Vagina (tissue), 2 donors: ENCODE results near the gene NDST1. TPM values are rescaled to one million over a fixed set of nuclear protein-coding genes. Genes with fewer than 3 reads are reported as not detected.

ENCODE experiments used
- DNase-seq, 2 donors: peaks; one replicate each; pipeline ENCODE4 v3.0.0-alpha.2; 2017; ENCODE audit errors: extremely low spot score in 2 of 2
- H3K27ac ChIP-seq: fragments of 200-600 bp; sonication (generic); one replicate; pipeline ENCODE4 v1.5.1; 2019
- H3K27me3 ChIP-seq: fragments of 200-600 bp; sonication (generic); one replicate; pipeline ENCODE4 v1.5.1; 2019
- H3K36me3 ChIP-seq, 2 donors: fragments of 200-600 bp; sonication (generic); one replicate each; pipeline ENCODE4 v1.5.1; 2017 to 2019
- H3K4me1 ChIP-seq: fragments of 200-600 bp; sonication (generic); one replicate; pipeline ENCODE4 v1.5.1; 2019
- H3K4me3 ChIP-seq, 2 donors: fragments of 200-600 bp; sonication (generic); 1 replicate in 1 of 2; 2 replicates in 1 of 2; pipeline ENCODE4 v1.5.1; 2016 to 2019
- H3K9me3 ChIP-seq: fragments of 200-600 bp; sonication (generic); one replicate; pipeline ENCODE4 v1.5.1; 2019
- POLR2A ChIP-seq, 2 donors: fragments of 450-650 bp; IDR thresholded peaks; one replicate each; pipeline ENCODE4 v1.6.1; 2017; ENCODE audit warnings: antibody characterized with exemption in 2 of 2, mild to moderate bottlenecking in 2 of 2, moderate library complexity in 2 of 2
- POLR2AphosphoS5 ChIP-seq, 2 donors: sonication (generic); formaldehyde crosslinking; IDR thresholded peaks; one replicate each; pipeline ENCODE4 v1.9.0; 2017; ENCODE audit warnings: antibody characterized with exemption in 2 of 2, mild to moderate bottlenecking in 2 of 2, low read depth in 1 of 2; ENCODE audit not compliant: insufficient read depth in 1 of 2
- intact Hi-C: fragments of 100-400 bp; cut with DNase I; formaldehyde crosslinking; loops from one replicate; pipeline ENCODE4 v1.15.1; 2023
- total RNA-seq: library from RNA; depleted of rRNA; stranded (reverse); fragments of >200 nt; gene quantifications from one replicate; pipeline ENCODE4 v1.2.3, GENCODE V29; 2016
- TF ChIP-seq, protein P1 (sequence below), 3 experiments: fragments of 450-650 bp in 2 of 3; fragments of 200-600 bp in 1 of 3; sonication (generic) in 1 of 3; IDR thresholded peaks; one replicate each; pipeline ENCODE4 v1.5.1; 2017 to 2019; ENCODE audit warnings: antibody characterized with exemption in 3 of 3, mild to moderate bottlenecking in 2 of 3, moderate library complexity in 2 of 3

NDST1 gene
- total RNA-seq, 1 donor from 2014 or later, result 73.9 TPM

DNA sequence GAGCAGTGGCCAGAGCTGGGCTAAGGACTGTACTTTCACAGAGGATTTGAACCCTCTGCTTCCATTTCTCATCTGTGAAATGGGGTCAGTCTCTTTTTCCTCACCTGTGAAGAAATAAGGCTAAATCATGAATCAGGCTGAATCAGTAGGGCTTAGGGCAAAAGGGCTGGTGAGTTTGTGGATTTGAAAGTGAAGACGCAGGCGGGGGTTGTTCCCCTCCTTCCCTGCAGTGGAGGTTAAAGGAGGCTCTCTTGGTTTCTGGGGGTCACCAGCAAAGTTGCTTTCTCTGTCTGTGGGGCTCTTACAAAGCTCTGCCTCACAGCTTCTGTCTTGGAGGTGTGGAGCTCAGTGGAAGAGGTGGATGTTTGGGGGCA is 17.6 kb upstream of the NDST1 start:
- TF ChIP-seq POLR2AphosphoS5 (IDR thresholded peaks at IDR 0.05; ENCODE audit: insufficient read depth in 1 of 2, low read depth in 1 of 2) (no peak), POLR2A (IDR thresholded peaks at IDR 0.05) (no peak)
- TF ChIP-seq, protein P1, sequence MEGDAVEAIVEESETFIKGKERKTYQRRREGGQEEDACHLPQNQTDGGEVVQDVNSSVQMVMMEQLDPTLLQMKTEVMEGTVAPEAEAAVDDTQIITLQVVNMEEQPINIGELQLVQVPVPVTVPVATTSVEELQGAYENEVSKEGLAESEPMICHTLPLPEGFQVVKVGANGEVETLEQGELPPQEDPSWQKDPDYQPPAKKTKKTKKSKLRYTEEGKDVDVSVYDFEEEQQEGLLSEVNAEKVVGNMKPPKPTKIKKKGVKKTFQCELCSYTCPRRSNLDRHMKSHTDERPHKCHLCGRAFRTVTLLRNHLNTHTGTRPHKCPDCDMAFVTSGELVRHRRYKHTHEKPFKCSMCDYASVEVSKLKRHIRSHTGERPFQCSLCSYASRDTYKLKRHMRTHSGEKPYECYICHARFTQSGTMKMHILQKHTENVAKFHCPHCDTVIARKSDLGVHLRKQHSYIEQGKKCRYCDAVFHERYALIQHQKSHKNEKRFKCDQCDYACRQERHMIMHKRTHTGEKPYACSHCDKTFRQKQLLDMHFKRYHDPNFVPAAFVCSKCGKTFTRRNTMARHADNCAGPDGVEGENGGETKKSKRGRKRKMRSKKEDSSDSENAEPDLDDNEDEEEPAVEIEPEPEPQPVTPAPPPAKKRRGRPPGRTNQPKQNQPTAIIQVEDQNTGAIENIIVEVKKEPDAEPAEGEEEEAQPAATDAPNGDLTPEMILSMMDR (IDR thresholded peaks at IDR 0.05), result no peak
- peak overlapping the region; percentile 94 for H3K27ac ChIP-seq
- intact Hi-C loops, result no loop called here
- no peaks in the 10 kb centered on the region for H3K9me3 ChIP-seq
- H3K4me1 ChIP-seq, result peaks cover 74% of the 10 kb centered on the region
- DNase-seq, result no peak
- H3K4me3 ChIP-seq, result no peak overlapping the region
- H3K36me3 ChIP-seq, result no peaks in the 10 kb centered on the region
- no peaks in the 10 kb centered on the region for H3K27me3 ChIP-seq

- no peaks in the 10 kb centered on the region for H3K27me3 ChIP-seq
- peaks cover 76% of the 10 kb centered on the region for H3K4me1 ChIP-seq
- no peak for DNase-seq
- no peak overlapping the region for H3K4me3 ChIP-seq
- no peaks in the 10 kb centered on the region for H3K36me3 ChIP-seq
- intact Hi-C loops, result no loop called here
- H3K9me3 ChIP-seq, result no peaks in the 10 kb centered on the region
- TF ChIP-seq, protein P1 (IDR thresholded peaks at IDR 0.05), result no peak
- TF ChIP-seq POLR2A (IDR thresholded peaks at IDR 0.05) (no peak), POLR2AphosphoS5 (IDR thresholded peaks at IDR 0.05; ENCODE audit: insufficient read depth in 1 of 2, low read depth in 1 of 2) (no peak)
- H3K27ac ChIP-seq, result peak overlapping the region; percentile 94
These were observed 17.2 kb upstream of the NDST1 start for GRCh38 chr5:150490754-150491153.

DNA sequence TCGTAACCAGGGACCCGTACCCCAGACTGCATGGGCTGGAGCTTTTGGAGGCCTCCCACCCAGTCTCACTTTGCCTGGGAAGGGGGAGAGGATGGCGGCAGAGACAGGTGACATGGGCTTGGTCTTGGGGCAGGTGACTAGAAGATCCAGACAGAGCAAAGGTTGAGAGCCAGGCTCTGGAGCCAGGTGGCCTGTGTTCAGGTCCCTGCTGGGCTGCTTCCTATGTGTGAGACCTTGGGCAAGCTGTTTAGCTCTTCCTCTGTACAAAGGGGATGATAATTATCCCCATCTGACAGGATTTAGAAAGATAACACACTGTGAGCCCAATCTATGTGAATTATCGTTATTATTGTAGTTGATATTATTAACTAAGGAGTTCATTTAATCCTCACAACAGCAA is 16.1 kb upstream of the NDST1 start:
- H3K27ac ChIP-seq, result peak overlapping the region; percentile 94
- H3K27me3 ChIP-seq, result no peaks in the 10 kb centered on the region
- TF ChIP-seq POLR2A (IDR thresholded peaks at IDR 0.05) (no peak), POLR2AphosphoS5 (IDR thresholded peaks at IDR 0.05; ENCODE audit: insufficient read depth in 1 of 2, low read depth in 1 of 2) (no peak)
- TF ChIP-seq, protein P1 (IDR thresholded peaks at IDR 0.05), result no peak
- intact Hi-C loops, result no loop called here
- DNase-seq, result no peak
- no peak overlapping the region for H3K4me3 ChIP-seq
- no peaks in the 10 kb centered on the region for H3K9me3 ChIP-seq
- H3K36me3 ChIP-seq, result no peaks in the 10 kb centered on the region
- H3K4me1 ChIP-seq, result peaks cover 83% of the 10 kb centered on the region

DNA sequence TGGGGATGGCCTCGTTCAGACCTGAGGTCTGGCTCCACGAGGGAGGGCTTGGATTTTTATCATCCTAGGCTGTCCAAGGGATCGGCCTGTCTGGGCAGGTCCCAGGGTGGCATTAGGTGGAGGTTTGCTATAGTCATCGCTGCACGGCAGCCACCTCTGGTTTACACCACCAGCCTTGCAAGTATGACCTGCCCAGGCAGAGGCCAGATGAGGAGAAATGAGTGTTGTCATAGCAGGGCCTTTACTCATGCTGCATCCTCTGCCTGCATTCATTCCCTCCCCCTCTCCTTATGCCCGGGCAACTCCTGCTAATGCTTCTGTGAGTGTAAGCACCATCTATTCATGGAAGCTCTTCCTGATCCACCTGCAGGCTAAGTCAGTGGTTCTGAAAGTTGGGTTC is 15.3 kb upstream of the NDST1 start:
- intact Hi-C loops, result no loop called here
- H3K4me3 ChIP-seq, result no peak overlapping the region
- H3K36me3 ChIP-seq, result no peaks in the 10 kb centered on the region
- TF ChIP-seq, protein P1 (IDR thresholded peaks at IDR 0.05), result no peak
- peak; percentile 31 to 67 for TF ChIP-seq POLR2AphosphoS5 (IDR thresholded peaks at IDR 0.05; ENCODE audit: insufficient read depth in 1 of 2, low read depth in 1 of 2)
- H3K27me3 ChIP-seq, result no peaks in the 10 kb centered on the region
- peaks cover 83% of the 10 kb centered on the region for H3K4me1 ChIP-seq
- no peaks in the 10 kb centered on the region for H3K9me3 ChIP-seq
- no peak for DNase-seq
- peak overlapping the region; percentile 94 for H3K27ac ChIP-seq

DNA sequence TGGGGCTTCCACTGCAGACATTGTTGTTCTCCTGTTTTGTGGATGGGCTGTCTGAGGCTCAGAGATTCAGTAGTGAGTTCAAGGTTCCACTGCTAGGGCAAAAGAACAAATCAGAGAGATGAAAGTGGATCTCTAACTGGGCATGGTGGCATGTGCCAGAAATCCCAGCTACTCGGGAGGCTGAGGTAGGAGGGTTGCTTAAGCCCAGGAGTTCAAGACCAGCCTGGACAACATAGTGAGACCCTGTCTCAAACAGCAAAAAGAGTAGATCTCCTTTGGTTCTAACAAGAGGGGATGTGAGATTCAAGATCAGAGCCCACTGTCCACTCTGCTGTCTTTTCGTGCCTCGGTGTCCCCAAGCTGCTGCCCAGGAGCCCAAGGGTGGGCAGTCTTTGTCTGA is 11.8 kb upstream of the NDST1 start:
- Histone ChIP-seq H3K9me3 (no peaks in the 10 kb centered on the region), H3K27ac (peak overlapping the region; percentile 81), H3K36me3 (no peaks in the 10 kb centered on the region), H3K4me1 (peaks cover 83% of the 10 kb centered on the region), H3K27me3 (no peaks in the 10 kb centered on the region), H3K4me3 (no peak overlapping the region)
- intact Hi-C loops, result no loop called here
- TF ChIP-seq POLR2AphosphoS5 (IDR thresholded peaks at IDR 0.05; ENCODE audit: insufficient read depth in 1 of 2, low read depth in 1 of 2), result no peak
- TF ChIP-seq, protein P1 (IDR thresholded peaks at IDR 0.05), result no peak
- no peak for TF ChIP-seq POLR2A (IDR thresholded peaks at IDR 0.05)
- no peak for DNase-seq
